Loucy (cell line): Measurements from ENCODE around the gene RELL1.

Experiments used
- H2AFZ ChIP-seq: fragments of 200-600 bp; sonication (generic); 2 replicates; pipeline ENCODE4 v1.6.0; 2016; ENCODE audit warnings: antibody characterized with exemption, mild to moderate bottlenecking, low read length, moderate library complexity
- H3F3A ChIP-seq: fragments of 200-600 bp; 2 replicates; pipeline ENCODE4 v1.6.0; 2016; ENCODE audit warnings: antibody characterized with exemption, low read depth, mild to moderate bottlenecking
- H3K27me3 ChIP-seq: fragments of 200-600 bp; sonication (generic); 2 replicates; pipeline ENCODE4 v1.6.1; 2014; ENCODE audit warnings: low read length, mild to moderate bottlenecking; ENCODE audit not compliant: insufficient read depth, poor library complexity, severe bottlenecking
- H3K36me3 ChIP-seq: fragments of 200-600 bp; sonication (generic); 2 replicates; pipeline ENCODE4 v1.6.1; 2016; ENCODE audit warnings: low read length; ENCODE audit not compliant: insufficient read depth
- H3K4me1 ChIP-seq: fragments of 200-600 bp; sonication (generic); 2 replicates; pipeline ENCODE4 v1.5.1; 2014; ENCODE audit warnings: low read length, mild to moderate bottlenecking; ENCODE audit not compliant: insufficient read depth, poor library complexity, severe bottlenecking
- H3K4me2 ChIP-seq: fragments of 200-600 bp; sonication (generic); 2 replicates; pipeline ENCODE4 v1.6.0; 2014; ENCODE audit warnings: antibody characterized with exemption, low read length, low read depth, mild to moderate bottlenecking; ENCODE audit not compliant: poor library complexity, severe bottlenecking
- H3K4me3 ChIP-seq: fragments of 200-600 bp; sonication (generic); 2 replicates; pipeline ENCODE4 v1.5.1; 2014; ENCODE audit warnings: low read length, mild to moderate bottlenecking, mixed read lengths; ENCODE audit not compliant: poor library complexity, severe bottlenecking
- H3K79me2 ChIP-seq: fragments of 200-600 bp; sonication (generic); 2 replicates; pipeline ENCODE4 v1.6.1; 2014; ENCODE audit warnings: low read length; ENCODE audit not compliant: insufficient read depth
- H3K9ac ChIP-seq: fragments of 200-600 bp; sonication (generic); 2 replicates; pipeline ENCODE4 v1.6.0; 2014; ENCODE audit warnings: mild to moderate bottlenecking, low read depth, low read length, moderate library complexity; ENCODE audit not compliant: poor library complexity, severe bottlenecking
- H3K9me2 ChIP-seq: fragments of 200-600 bp; sonication (generic); replicated peaks from 2 replicates; pipeline ENCODE4 v1.6.1; 2016; ENCODE audit warnings: low read depth, low read length, mixed read lengths
- H3K9me3 ChIP-seq: fragments of 200-600 bp; sonication (generic); 2 replicates; pipeline ENCODE4 v1.6.1; 2014; ENCODE audit warnings: mild to moderate bottlenecking, antibody characterized with exemption, low read length, low read depth; ENCODE audit not compliant: insufficient read depth
- H4K20me1 ChIP-seq: fragments of 200-600 bp; sonication (generic); 2 replicates; pipeline ENCODE4 v1.6.0; 2014; ENCODE audit warnings: antibody characterized with exemption, low read length, mild to moderate bottlenecking; ENCODE audit not compliant: insufficient read depth, poor library complexity, severe bottlenecking
- EZH2phosphoT487 ChIP-seq: fragments of 200-600 bp; IDR thresholded peaks from 2 replicates; pipeline ENCODE4 v1.6.1; 2018; ENCODE audit warnings: antibody characterized with exemption, mild to moderate bottlenecking, moderate library complexity, borderline replicate concordance
- TF ChIP-seq, protein P1 (sequence below): fragments of 200-600 bp; sonication (generic); conservative IDR thresholded peaks from 2 replicates; pipeline ENCODE4 v1.5.1; 2014; ENCODE audit warnings: mild to moderate bottlenecking, antibody characterized with exemption, low read length

The RELL1 gene

DNA sequence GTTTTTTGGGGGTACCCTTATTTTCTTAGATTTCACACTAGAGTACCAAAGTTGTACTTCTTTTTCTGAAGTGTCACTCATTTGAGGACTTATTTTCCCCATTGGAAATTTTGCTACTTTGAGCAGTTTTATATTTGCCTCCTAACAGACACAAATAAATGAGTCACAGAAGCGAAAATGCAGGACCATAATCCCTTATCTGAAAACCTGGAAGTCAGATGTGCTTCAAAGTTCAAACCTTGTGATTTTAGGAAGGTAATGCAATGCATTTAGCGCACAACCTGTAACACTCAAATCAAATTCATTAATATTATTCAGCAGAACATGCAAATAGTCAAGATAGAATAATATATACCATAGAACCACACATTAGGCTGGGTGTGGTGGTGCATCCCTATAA, 6.9 kb downstream of the RELL1 start:
- H3K4me1 ChIP-seq, result peaks cover 46% of the 10 kb centered on the region
- H4K20me1 ChIP-seq, result peaks cover 16% of the 10 kb centered on the region
- H3K27me3 ChIP-seq, result no peaks in the 10 kb centered on the region
- TF ChIP-seq, protein P1, sequence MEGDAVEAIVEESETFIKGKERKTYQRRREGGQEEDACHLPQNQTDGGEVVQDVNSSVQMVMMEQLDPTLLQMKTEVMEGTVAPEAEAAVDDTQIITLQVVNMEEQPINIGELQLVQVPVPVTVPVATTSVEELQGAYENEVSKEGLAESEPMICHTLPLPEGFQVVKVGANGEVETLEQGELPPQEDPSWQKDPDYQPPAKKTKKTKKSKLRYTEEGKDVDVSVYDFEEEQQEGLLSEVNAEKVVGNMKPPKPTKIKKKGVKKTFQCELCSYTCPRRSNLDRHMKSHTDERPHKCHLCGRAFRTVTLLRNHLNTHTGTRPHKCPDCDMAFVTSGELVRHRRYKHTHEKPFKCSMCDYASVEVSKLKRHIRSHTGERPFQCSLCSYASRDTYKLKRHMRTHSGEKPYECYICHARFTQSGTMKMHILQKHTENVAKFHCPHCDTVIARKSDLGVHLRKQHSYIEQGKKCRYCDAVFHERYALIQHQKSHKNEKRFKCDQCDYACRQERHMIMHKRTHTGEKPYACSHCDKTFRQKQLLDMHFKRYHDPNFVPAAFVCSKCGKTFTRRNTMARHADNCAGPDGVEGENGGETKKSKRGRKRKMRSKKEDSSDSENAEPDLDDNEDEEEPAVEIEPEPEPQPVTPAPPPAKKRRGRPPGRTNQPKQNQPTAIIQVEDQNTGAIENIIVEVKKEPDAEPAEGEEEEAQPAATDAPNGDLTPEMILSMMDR, result no peak
- TF ChIP-seq EZH2phosphoT487, result no peak
- no peaks in the 10 kb centered on the region for H3K9me2 ChIP-seq
- no peak overlapping the region for H3K4me2 ChIP-seq
- no peak overlapping the region for H3K9ac ChIP-seq
- no peak overlapping the region for H2AFZ ChIP-seq
- H3F3A ChIP-seq, result peaks cover 4% of the 10 kb centered on the region; the same call in 1 of the 2 replicates
- H3K36me3 ChIP-seq, result no peaks in the 10 kb centered on the region
- H3K4me3 ChIP-seq, result no peak overlapping the region
- no peaks in the 10 kb centered on the region for H3K9me3 ChIP-seq
- H3K79me2 ChIP-seq, result peaks cover 67% of the 10 kb centered on the region

DNA sequence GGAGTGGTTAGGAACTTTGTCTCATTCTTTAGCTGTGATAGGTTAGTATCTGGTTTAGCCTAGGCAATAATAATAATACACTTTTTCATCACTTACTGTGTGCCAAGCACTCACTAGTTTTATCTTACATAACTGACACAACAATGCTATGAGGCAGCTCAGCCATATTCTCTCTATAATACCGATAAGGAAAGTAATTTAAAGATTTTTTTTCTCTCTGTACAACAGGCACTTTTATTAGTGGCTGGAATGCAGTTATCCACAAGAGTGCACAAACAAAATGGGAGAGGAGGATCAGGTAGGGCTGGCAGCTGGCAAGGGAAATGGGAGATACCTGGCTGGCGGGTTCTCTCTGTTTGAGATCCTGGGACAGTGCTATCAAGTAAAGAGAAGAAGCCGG, 7.6 kb downstream of the RELL1 start:
- Histone ChIP-seq H3K79me2 (peaks cover 68% of the 10 kb centered on the region), H3K4me1 (peaks cover 46% of the 10 kb centered on the region)

DNA sequence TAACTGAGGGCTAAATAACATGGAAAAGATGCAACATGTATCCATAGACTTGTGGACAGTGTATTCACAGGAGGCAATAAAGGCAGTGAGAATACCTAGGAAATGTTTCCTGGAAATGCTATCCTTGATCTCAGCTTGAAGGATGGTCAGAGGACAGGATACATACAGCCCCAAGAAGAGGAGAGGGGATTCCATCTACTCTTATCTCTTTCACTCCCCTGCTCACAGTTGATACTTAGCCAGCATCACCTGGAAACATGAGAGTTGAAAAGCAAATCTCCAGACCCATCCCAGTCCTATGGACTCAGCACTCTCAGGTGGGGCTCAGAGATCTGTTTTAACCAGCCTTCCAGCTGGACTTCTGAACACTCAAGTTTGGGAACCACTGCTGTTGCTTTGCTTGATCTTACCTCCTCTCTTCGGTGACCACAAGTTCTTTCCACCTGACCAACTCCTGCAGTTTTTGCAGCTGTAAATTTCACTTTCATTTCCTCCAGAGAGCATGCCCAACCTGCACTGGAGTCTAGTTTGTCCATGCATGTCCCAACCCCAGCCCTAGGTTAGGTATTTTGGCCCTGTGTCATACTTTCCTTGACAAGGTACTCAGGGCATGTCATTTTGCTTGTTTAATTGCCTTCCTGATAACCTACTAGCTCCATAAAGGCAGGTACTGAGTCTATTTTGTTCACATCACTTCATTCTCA, 10.4 kb downstream of the RELL1 start:
- Histone ChIP-seq H3K4me1 (peaks cover 30% of the 10 kb centered on the region), H3K9me3 (no peaks in the 10 kb centered on the region), H3K9me2 (no peaks in the 10 kb centered on the region), H3K36me3 (no peaks in the 10 kb centered on the region), H3K9ac (peak overlapping the region; percentile 45), H3K4me2 (peak overlapping the region; percentile 61), H3K79me2 (peaks cover 61% of the 10 kb centered on the region), H4K20me1 (no peaks in the 10 kb centered on the region), H3F3A (no peaks in the 10 kb centered on the region), H3K4me3 (peak overlapping the region; percentile 57), H3K27me3 (no peaks in the 10 kb centered on the region), H2AFZ (no peak overlapping the region)
- TF ChIP-seq, protein P1, result no peak
- TF ChIP-seq EZH2phosphoT487, result no peak

More for the DNA sequence above, 7.6 kb downstream of the RELL1 start:
- no peaks in the 10 kb centered on the region for H3K36me3 ChIP-seq
- H3K9ac ChIP-seq, result no peak overlapping the region
- H3K4me3 ChIP-seq, result no peak overlapping the region
- no peaks in the 10 kb centered on the region for H3K9me3 ChIP-seq
- H2AFZ ChIP-seq, result no peak overlapping the region
- peaks cover 4% of the 10 kb centered on the region; the same call in 1 of the 2 replicates for H3F3A ChIP-seq
- H4K20me1 ChIP-seq, result peaks cover 16% of the 10 kb centered on the region
- no peak overlapping the region for H3K4me2 ChIP-seq
- no peaks in the 10 kb centered on the region for H3K27me3 ChIP-seq
- H3K9me2 ChIP-seq, result no peaks in the 10 kb centered on the region
- no peak for TF ChIP-seq EZH2phosphoT487
- TF ChIP-seq, protein P1, result no peak
